Occipital lobe (tissue), 2 donors: ENCODE results near the gene FAM227B. TPM values are rescaled to one million over a fixed set of nuclear protein-coding genes. Genes with fewer than 3 reads are reported as not detected.
"Not testable (repeated sequence)": the region's sequence is repeated elsewhere in the genome, so short reads cannot be mapped to it uniquely, and the experiment has no call there.

Experiments
- DNase-seq: peaks from one replicate; lab custom pipeline; 2025; lab: John Stamatoyannopoulos, UW
- total RNA-seq: library from RNA; depleted of rRNA; stranded (reverse); fragments of >200 nt; gene quantifications from one replicate; pipeline ENCODE4 v1.2.3, GENCODE V29; 2014

The FAM227B gene
- total RNA-seq, 1 donor from 2014 or later = 7.3 TPM

DNA sequence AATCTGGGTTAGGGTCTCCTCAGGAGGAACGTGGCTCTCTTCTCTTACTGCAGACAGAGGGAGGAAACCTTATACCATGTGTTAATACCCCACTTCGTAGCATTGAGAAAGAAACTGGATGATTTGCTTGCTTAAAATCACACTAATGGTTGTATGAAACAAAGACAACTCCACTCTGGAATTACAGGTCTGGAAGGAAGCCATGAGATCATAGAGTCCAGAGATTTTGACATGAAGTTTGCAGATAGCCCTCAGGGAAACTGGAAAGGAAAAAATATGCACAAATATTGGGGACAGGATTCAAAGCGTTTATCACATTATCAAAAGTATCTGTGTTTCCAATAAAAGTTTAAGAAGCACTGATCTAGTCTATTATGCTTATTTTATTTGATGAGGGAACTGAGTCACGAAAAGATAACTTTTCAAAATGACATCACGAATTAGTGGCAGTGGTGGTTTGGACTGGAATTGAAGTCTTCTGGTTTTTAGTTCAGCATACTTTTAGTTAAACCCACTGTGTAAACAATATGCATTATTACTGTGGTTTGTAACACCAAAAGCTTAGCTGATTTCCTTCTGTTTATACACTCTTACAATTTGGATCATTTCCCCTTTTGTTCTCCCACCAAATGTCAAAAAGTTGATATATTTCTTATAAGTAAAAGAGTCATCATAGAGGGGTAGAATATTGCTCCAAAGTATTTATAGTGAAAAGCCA lies 180.8 kb downstream of the FAM227B start:
- DNase-seq = no peak

DNA sequence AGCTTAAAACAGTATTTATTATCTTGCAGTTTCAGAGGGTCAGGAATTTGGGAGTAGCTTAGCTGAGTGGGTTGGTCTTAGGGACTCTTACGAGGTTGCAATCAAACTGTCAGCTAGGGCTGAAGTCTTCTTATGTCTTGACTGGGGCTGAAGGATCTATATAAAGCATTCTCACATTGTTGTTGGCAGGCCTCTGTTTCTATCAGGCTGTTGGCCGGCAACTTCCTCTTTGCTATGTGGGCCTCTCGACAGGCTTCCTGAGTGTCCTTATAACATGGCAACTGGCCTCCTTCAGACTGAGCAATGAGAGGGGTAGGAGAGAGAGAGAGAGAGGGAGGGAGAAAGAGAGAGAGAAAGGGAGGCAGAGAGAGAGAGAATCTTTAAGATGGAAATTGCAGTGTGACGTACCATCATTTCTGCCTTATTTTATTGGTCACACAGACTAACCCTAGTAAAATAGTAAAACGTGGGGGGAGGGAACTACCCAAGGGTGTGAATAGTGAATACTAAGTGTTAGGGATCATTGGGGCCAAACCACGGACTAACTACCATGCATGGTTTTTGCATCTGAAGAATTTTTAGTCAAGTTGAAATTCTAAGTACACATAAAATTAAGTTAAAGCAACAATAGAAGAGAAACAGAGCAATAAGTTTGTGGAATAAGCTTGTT lies 181.5 kb downstream of the FAM227B start:
- no peak for DNase-seq

- DNase-seq = no peak
These were observed 183.9 kb downstream of the FAM227B start for GRCh38 chr15:49436751-49437150.

DNA sequence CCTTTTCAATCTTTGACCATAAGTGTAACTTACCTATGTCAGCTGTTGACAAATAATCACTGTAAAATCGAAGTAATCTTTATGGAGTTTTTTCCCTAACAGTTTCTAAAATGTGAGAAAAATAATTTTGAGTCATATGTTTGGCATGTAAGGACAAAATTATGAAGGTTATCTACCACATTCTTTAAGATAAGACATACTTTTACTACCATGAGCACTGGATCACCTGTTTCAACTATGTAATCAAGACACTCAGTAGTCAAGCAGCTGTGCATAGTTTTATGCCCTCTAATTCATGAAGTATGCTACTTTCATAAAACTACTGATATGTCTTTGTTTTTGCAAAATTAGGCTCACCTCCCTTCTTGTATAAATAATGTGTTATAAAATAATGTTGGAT lies 185.4 kb downstream of the FAM227B start:
- DNase-seq = no peak

- DNase-seq = no peak
These were observed 190.6 kb downstream of the FAM227B start for GRCh38 chr15:49430046-49430445.

GRCh38 chr15:49428409-49429095 lies 192.1 kb downstream of the FAM227B start:
- DNase-seq = no peak

GRCh38 chr15:49427372-49427771 lies 193.2 kb downstream of the FAM227B start:
- no peak for DNase-seq

GRCh38 chr15:49424954-49425353 lies 195.7 kb downstream of the FAM227B start:
- DNase-seq = no peak

- no peak for DNase-seq
These were observed 196.6 kb downstream of the FAM227B start for GRCh38 chr15:49423901-49424550.

DNA sequence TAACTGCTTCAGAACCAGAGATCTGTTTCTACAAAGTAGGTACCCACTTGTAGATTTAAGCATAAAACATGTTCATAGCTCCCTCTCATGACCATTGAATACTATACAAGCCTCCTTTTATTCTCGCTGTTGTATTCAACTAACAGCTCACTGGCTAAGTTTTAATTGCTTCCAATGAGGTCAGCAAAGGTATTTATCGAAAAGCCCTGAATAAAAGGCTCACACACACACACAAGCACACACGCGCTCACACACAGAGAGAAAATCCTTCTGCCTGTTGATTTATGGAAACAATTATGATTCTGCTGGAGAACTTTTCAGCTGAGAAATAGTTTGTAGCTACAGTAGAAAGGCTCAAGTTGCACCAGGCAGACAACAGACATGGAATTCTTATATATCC lies 197.6 kb downstream of the FAM227B start, which contains the start of gene FGF7:
TSS of gene FGF7 (plus strand) at position 222 of the 400 bp plus-strand sequence. CDS start 1,056 bp downstream, outside the sequence.
- DNase-seq = no peak

DNA sequence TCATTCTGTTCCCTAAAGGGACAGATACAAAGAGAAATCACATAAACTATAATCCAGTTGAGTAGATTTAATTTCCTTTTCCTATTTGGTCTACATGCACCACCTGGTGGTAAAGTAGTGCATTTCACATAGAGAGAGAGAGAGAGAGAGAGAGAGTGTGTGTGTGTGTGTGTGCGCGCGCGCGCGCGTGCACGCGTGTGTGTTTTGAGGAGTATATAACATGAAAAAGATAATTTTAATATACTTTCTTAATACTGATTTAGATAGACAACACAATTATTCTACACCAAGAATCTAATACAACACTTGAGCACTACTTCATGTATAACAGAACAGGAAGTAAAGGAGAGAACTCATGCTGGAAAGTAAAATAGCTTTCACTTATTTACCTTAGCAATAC lies 198.6 kb downstream of the FAM227B start:
- no peak for DNase-seq

GRCh38 chr15:49418811-49419210 lies 201.8 kb downstream of the FAM227B start:
- DNase-seq = no peak

DNA sequence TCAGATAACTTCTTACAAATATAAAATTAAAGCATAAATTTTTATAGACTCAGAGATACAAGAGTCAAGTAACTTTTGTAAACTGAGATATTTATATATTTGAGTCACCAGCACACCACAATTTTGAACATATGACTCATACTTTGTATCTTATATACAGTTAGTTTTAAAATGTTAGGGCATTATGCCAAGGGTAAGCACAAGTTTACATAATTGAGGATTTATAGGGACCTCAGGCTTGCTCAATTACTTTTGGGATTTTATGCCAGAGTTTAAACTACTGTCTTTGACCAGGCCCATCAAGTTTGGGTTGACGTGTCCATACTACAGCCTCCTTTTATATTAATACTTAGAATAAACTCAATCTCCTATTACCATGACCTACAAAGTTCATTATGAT lies 205.0 kb downstream of the FAM227B start:
- no peak for DNase-seq

DNA sequence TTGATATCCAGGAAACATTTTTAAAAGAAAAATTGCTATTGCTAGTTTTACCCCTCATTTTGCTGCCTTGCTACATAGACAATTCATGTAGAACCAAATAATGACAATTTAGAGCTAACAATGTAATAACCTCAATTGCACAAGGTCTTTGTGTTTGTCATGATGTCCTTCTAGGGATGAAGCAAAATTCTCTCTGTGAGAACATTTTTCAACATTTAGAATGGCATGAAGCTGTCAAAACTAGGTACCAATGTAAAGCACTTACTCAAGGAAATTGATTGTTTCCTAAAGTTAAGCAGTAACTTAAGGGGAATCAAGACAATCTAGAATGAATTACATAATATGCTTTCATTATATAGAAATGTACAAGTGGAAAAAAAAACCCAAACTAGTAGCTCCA lies 205.5 kb downstream of the FAM227B start:
- no peak for DNase-seq

GRCh38 chr15:49412797-49413196 lies 207.8 kb downstream of the FAM227B start:
- no peak for DNase-seq

DNA sequence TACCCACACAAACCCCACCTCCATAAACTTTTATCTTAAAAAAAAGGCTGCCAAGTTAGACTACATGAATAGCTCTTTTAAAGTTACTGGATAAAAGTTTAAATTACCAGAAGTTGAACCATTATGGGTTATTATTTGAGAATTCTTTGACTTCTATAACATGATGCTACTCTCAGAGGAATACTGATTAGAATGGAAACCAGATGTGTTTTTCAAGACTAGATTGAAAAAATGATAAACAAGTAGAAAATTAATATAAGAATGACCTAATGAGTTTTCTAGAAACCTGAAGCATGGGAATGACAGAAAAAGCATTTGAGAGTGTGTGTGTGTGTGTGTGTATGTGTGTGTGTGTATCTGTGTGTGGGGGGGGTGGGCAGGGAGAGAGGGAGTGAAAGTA lies 210.0 kb downstream of the FAM227B start:
- no peak for DNase-seq

DNA sequence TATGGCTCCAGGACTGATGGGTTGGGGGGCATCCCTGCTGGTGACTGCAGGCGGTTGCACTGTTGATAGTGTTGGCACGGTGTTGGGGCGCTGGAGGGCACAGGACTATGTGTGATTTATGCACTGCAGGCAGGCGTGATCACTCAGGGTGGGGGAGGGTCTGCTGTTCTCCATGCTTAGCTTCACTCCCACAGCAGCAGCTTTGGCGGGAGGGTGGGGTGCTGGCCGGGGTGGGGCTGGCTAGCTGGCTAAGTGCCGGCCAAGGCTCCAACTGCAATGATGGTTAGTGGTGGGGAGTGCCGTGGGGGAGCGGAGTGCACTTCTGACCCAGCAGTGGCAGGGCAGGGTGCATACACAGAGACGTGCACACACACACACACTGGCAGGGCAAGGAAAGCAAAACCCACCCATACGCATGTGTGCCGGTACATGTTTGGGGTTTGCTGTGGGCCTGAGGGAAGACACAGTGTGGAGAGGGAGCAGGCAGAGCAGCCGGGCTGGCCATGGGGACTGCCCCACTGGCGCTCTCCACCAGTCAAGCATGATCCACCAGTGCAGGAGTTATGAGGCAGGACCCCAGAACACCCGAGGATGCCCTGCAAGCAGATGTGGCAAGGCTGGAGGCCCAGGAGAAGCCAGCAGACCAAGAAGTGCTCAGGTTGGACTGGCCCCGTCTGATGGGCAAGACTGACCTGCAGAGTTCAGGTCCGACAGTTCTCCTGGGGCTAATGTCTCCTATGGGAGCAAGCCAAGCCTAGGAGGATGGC lies 214.1 kb downstream of the FAM227B start:
- no peak for DNase-seq

GRCh38 chr15:49402515-49403296 lies 217.9 kb downstream of the FAM227B start:
- DNase-seq = not testable (repeated sequence)

GRCh38 chr15:49387471-49387870 lies 233.1 kb downstream of the FAM227B start:
- no peak for DNase-seq

DNA sequence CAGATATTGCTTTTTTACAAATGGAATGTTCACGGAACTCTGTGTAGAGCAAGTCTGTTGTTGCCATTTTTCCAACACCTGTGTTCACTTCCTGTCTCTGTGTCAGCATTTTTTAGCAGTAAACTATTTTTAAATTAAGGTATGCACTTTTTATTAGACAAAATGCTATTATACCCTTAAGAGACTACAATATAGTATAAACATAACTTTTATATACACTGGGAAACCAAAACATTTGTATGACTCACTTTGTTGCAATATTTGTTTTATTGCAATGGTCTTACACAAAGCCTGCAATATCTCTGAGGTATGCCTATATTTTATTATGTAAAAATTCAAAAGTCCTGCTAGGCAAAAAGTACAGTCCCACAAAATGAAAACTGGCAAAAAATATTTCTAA lies 237.4 kb downstream of the FAM227B start:
- no peak for DNase-seq
